OCI-LY7 (cell line): ENCODE measurements around the gene TTC33.

Experiments
- EZH2phosphoT487 ChIP-seq: fragments of 200-600 bp; sonication (generic); IDR thresholded peaks from 2 replicates; pipeline ENCODE4 v1.6.1; 2018; ENCODE audit warnings: low read depth, borderline replicate concordance, mild to moderate bottlenecking, mixed run types, antibody characterized with exemption, low read length, moderate library complexity, mixed read lengths
- TF ChIP-seq, protein P1 (sequence below): fragments of 200-600 bp; sonication (generic); conservative IDR thresholded peaks from 2 replicates; pipeline ENCODE4 v1.5.1; 2014; ENCODE audit warnings: mild to moderate bottlenecking, antibody characterized with exemption, low read length, moderate library complexity, mixed read lengths

DNA sequence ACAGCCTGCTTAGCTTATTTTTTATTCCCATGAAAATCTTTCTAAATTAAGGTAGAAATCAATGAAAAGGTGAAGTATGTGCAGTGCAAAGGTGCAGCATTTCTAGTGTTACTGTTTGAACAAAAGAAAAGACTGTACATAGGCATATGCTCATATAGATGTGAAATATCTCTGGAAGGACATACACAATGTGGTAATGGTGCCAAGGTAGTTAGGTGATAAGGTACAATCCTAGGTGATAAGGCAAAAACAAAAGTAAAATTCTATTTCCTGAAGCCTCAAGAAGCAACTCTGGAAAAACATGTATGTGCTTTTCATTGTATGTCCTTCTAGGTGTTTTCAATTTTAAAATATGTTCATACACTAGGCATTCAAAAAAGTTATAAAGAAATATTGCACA is 215.5 kb downstream of the TTC33 start:
- TF ChIP-seq, protein P1, sequence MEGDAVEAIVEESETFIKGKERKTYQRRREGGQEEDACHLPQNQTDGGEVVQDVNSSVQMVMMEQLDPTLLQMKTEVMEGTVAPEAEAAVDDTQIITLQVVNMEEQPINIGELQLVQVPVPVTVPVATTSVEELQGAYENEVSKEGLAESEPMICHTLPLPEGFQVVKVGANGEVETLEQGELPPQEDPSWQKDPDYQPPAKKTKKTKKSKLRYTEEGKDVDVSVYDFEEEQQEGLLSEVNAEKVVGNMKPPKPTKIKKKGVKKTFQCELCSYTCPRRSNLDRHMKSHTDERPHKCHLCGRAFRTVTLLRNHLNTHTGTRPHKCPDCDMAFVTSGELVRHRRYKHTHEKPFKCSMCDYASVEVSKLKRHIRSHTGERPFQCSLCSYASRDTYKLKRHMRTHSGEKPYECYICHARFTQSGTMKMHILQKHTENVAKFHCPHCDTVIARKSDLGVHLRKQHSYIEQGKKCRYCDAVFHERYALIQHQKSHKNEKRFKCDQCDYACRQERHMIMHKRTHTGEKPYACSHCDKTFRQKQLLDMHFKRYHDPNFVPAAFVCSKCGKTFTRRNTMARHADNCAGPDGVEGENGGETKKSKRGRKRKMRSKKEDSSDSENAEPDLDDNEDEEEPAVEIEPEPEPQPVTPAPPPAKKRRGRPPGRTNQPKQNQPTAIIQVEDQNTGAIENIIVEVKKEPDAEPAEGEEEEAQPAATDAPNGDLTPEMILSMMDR: no peak
- no peak for TF ChIP-seq EZH2phosphoT487
